ENCODE data around the gene SDS.
"Not testable (repeated sequence)": the region's sequence is repeated elsewhere in the genome, so short reads cannot be mapped to it uniquely, and the experiment has no call there.

The SDS gene

GRCh38 chr12:113378291-113378690, 25.4 kb downstream of the SDS start:
- no peak for DNase-seq (ENCODE audit: low read depth)

DNA sequence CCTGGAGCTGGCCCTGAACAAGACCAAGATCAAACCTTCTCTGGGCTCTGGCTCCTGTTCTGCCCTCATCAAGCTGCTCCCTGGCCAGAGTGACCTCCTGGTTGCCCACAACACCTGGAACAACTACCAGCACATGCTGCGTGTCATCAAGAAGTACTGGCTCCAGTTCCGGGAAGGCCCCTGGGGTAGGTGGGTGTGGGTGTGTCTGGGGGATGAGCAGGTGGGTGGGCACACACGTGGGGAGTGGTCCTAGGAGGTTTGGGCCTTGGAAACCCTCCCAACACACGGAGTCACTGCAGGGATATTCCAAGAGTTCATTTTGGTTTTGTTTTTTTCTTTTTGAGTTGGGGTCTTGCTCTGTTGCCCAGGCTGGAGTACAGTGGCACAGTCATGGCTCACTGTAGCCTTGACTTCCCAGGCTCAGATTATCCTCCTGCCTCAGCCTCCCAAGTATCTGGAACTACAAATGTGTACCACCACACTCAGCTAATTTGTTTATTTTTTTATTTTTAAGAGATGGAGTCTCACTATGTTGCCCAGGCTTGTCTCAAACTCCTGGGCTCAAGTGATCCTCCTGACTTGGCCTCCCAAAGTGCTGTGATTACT, 28.8 kb downstream of the SDS start:
- no peak for DNase-seq (ENCODE audit: low read depth)

- DNase-seq (ENCODE audit: low read depth): no peak
Observed at GRCh38 chr12:113373969-113374368, 29.7 kb downstream of the SDS start.

GRCh38 chr12:113373440-113373839, 30.2 kb downstream of the SDS start:
- no peak for DNase-seq (ENCODE audit: low read depth)

- DNase-seq (ENCODE audit: low read depth): no peak
Observed at GRCh38 chr12:113372371-113372770, 31.3 kb downstream of the SDS start.

DNA sequence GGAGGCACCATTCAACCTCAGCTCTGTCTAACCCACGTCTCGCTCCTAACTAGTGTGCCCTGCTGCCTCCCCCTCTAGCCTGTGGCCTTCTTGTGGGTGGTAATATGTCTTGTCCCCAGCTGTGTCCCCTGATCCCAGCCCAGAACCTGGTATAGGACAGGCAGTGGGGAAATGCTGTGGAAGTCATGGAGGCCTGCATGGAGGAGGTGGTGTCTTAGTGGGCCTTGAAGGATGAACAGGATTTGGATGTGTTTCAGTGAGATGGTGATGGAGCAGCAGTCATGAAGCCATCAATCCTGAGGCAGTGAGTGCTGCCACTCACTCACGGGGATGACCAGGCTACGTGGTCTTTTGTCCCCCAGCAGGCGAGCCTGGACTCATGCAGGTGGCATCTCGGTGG, 31.9 kb downstream of the SDS start:
- no peak for DNase-seq (ENCODE audit: low read depth)

- no peak for DNase-seq (ENCODE audit: low read depth)
Observed at GRCh38 chr12:113370923-113371682, 32.6 kb downstream of the SDS start.

- DNase-seq (ENCODE audit: low read depth): no peak
Observed at GRCh38 chr12:113369391-113369985, 34.2 kb downstream of the SDS start.

DNA sequence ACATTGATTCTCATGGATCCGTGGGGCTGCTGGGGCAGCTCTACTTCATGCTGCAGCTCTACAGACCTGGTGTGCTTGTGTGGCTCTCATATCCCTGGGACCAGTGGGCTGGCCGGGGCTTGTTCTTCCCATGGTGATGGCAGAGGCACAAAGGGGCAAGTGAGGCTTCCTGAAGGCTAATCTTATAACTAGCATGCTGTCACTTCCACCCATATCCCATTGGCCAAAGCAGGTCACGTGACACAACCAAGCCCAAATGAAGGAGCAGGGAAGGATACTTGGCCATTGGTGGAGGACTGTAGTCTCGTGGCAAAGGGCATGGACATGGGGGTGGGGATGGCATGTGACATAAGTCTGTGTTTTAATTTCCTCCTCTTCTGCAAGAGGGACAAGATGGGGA, 35.4 kb downstream of the SDS start:
- DNase-seq (ENCODE audit: low read depth): no peak

DNA sequence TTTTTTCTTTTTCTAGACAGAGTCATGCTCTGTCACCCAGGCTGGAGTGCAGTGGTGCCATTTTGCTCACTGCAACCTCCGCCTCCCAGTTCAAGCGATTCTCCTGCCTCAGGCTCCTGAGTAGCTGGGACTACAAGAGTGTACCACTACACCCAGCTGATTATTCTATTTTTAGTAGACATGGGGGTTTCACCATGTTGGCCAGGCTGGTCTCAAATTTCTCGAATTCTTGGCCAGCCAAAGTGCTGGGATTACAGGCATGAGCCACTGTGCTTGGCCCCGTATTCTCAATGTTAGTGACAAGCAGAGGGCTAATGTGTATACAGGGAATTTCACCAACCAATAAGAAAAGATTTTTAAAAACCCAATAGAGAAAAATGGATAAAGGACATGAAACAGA, 36.9 kb downstream of the SDS start:
- no peak for DNase-seq (ENCODE audit: low read depth)

DNA sequence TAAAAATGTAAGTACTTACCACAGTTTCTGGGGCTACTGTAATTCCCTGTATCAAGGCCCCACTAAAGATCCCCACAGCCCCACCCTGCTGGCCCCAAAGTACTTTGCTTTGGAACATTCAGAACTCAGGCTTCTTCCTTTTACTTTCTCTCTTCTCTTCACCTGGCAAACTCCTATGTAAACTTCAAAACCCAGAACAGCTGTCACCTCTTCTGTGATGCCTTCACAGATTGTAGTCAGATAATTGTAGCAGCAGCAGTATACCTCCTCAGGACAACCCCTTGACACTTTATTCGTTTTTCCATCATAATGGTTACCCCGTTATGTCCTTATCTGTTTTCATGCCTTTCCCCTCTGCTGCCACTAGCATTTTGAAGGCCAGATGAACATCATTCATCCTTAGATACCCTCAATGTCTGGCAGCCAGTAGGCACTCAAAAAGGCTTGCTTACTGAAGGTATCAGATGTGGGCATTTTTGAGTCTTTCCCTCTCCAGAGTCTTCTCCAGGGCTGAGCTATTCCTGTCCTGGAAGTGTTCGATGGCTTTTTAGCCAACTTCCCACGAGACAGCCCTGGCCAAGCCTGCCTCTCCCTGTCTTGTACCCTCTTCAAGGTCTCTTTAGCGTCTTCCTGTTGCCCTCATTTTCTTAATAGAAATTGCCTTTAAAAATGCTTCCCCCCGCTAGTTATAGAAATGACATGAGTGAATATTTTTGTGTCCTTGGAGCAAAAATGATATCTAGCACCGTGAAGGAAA, 37.9 kb downstream of the SDS start:
- DNase-seq (ENCODE audit: low read depth): no peak

DNA sequence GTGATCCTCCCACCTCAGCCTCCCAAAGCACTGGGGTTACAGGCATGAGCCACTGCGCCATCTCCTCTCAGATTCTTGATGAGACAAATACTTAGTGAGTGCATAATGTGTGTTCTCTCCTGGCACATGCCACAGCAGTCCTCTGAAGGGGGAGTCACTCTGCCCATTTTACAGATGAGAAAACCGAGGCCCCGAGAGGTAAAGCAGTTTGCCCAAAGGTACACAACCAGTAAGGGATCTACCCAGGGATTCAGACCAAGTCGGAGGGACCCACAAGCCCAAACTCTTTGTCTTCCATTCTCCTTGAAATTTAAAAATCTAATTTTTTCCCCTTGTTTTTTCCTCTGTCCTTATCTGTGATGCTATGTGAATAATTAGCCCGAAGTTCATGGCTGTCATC, 39.0 kb downstream of the SDS start:
- no peak for DNase-seq (ENCODE audit: low read depth)

DNA sequence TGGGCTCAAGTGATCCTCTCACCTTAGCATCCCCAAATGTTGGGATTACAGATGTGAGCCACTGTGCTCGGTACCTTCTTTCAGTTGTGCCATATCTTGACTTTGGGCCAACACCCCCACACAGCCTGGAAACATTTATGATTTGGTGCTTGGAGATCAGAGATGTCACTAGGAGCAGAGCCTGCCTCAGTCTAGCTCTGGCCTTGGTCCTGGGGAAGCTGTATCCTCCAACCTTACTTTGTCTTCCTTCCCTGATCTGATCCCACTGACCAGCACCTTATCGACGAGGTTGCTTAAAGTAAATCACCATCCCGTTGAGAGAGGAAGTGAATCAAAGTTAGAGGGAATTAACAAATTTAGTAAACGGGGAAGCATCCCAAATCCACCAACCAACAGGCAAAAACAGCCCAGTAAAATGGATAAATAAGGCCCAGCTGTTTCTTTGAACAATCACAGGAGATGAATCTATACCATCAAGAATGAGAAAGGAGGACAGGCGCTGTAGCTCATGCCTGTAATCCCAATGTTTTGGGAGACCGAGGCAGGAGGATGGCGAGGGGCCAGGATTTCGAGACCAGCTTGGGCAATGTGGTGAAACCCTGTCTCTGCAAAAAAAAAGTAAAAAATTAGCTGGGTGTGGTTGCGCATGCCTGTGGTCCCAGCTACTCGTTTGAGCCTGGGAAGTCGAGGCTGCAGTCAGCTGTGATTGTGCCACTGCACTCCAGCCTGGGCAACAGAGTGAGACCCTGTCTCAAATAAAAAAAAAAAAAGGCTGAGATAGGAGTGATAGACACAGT, 41.9 kb downstream of the SDS start:
- DNase-seq (ENCODE audit: low read depth): no peak

DNA sequence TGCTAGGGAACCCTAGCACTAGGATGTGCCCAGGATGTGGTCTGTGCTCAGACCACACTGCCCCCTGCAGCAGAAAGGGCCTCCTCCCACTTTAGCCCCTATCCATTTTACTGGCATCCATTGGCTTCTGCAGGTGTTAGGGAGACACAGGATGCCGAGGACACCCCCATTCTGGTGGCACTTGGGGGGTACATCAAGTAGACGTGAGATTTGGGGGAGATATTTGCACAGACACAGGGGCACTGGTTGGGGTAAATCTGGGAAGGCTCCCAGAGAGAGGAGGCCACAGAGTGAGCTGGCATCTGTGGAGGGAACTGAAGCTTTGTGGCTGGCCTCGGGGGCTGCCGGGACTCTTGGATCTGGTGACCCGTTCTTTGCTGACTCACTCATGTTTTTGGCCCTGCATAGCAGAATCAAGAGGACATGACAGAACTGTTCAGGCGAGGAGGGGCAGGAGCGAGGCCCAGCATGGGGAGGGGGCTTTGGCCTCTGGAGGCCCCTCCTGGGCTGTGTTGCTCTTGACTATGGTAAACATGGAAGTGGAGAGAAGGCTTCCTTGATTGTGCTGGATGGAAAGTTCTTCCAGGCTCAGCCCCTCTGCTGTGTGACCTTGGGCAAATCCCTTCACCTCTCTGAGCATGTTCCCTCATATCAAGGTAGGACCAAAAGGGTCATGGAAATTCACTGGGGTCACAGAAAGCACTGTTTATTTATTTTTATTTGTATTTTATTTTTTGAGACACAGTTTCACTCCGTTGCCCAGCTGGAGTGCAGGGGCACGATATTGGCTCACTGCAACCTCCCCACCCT, 43.5 kb downstream of the SDS start:
- DNase-seq (ENCODE audit: low read depth): no peak

DNA sequence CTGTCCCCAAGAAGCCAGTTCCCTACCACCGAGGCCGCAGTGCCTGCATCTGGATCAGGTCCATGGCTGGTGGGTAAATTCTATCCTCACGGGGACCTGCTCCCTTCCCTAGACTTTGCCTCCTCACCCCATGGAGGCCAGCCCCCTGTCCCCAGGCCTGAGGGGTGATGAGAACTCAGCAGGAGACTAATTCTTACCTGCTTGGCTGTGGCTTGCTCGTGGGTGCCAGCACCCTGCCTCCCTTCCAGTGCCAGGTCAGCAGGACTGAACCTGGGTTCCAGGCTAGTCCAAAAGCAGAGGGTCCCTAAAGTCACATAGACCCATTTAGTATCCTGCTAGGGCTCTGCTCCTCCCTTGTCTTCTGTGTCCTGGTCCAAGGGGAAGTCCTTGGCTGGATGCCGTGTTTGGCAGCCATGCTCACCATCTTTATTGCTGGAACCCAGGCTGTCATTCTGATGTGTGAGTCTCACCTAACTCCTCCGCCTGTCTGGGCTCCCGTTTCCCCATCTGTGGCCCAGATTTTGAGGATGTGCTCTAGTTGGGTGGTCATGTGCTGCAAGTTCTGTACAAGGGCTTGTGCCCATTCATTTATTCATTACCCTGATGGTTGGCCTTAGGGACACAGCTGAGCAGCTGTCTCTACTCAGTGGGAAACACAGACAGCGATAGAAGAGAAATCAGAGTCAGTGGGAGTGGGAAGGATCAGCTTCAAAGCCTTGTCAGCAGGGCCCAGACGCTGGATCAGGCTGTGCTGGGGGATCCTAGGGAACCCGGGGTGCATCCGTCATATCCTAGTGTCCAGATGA, 44.4 kb downstream of the SDS start:
- DNase-seq (ENCODE audit: low read depth): no peak

GRCh38 chr12:113358381-113359132, 45.1 kb downstream of the SDS start, which contains the start of gene PLBD2:
Gene PLBD2, plus strand, starts transcription at chr12:113358587. Its CDS starts 14 bp downstream, at chr12:113358601.
- peak; percentile 92 for DNase-seq (ENCODE audit: low read depth)

- not testable (repeated sequence) for DNase-seq (ENCODE audit: low read depth)
Observed at GRCh38 chr12:113354192-113354591, 49.5 kb downstream of the SDS start.

GRCh38 chr12:113351089-113351488, 52.6 kb downstream of the SDS start:
- no peak for DNase-seq (ENCODE audit: low read depth)

GRCh38 chr12:113348849-113349536, 54.7 kb downstream of the SDS start:
- DNase-seq (ENCODE audit: low read depth): no peak
